WTC11 (cell line): Measurements from ENCODE around the gene STARD8. TPM values are rescaled to one million over a fixed set of nuclear protein-coding genes. Genes with fewer than 3 reads are reported as not detected.

ENCODE experiments used
- ATAC-seq: fragments of 200-7000 bp; cut with Tn5 transposase; 2 replicates; pipeline ENCODE4 v1.10.0; 2021; ENCODE audit warnings: mild to moderate bottlenecking, moderate library complexity
- CTCF ChIA-PET: fragments of 300-600 bp; sonication (Branson Sonifier 250); formaldehyde crosslinking; loops from one replicate; lab custom pipeline; 2021; ENCODE audit warnings: antibody characterized with exemption; lab: Charles Lee
- POLR2A ChIA-PET: fragments of 350-600 bp; sonication (Branson Sonifier 250); formaldehyde crosslinking; loops from one replicate; lab custom pipeline; 2021; ENCODE audit warnings: antibody characterized with exemption; lab: Charles Lee
- DNase-seq: peaks from one replicate; pipeline ENCODE4 v3.0.0; 2021; ENCODE audit warnings: low spot score
- H3K27ac Mint-ChIP-seq: 2 replicates; pipeline ENCODE4 v1.8.0; 2021; ENCODE audit warnings: mixed read lengths
- H3K27me3 Mint-ChIP-seq: 2 replicates; pipeline ENCODE4 v1.8.0; 2021; ENCODE audit warnings: low read depth, mild to moderate bottlenecking, moderate library complexity, mixed read lengths
- H3K36me3 Mint-ChIP-seq: 2 replicates; pipeline ENCODE4 v1.8.0; 2021; ENCODE audit warnings: mixed read lengths
- H3K4me1 Mint-ChIP-seq: 2 replicates; pipeline ENCODE4 v1.8.0; 2022; ENCODE audit warnings: mixed read lengths
- H3K4me3 Mint-ChIP-seq: 2 replicates; pipeline ENCODE4 v1.8.0; 2021; ENCODE audit warnings: mild to moderate bottlenecking, moderate library complexity, mixed read lengths
- H3K9me3 Mint-ChIP-seq: 2 replicates; pipeline ENCODE4 v1.8.0; 2021; ENCODE audit warnings: mixed read lengths
- ATF1 ChIP-seq: sonication (generic); formaldehyde crosslinking; IDR thresholded peaks from 2 replicates; pipeline ENCODE4 v1.8.1; 2023; ENCODE audit warnings: mild to moderate bottlenecking, moderate library complexity, missing genetic modification reagents
- CBFB ChIP-seq: sonication (generic); formaldehyde crosslinking; IDR thresholded peaks from 2 replicates; pipeline ENCODE4 v1.8.1; 2022; ENCODE audit warnings: mild to moderate bottlenecking, low read depth, missing genetic modification reagents
- CREB1 ChIP-seq: sonication (generic); formaldehyde crosslinking; IDR thresholded peaks from 2 replicates; pipeline ENCODE4 v1.8.0; 2023; ENCODE audit warnings: mild to moderate bottlenecking, missing genetic modification reagents
- CREM ChIP-seq: sonication (generic); formaldehyde crosslinking; IDR thresholded peaks from 2 replicates; pipeline ENCODE4 v1.8.1; 2022; ENCODE audit warnings: mild to moderate bottlenecking, missing genetic modification reagents, moderate library complexity
- ESRRA ChIP-seq: sonication (generic); formaldehyde crosslinking; IDR thresholded peaks from 2 replicates; pipeline ENCODE4 v1.8.1; 2022; ENCODE audit warnings: mild to moderate bottlenecking, missing genetic modification reagents, borderline replicate concordance
- GTF2I ChIP-seq: fragments of 250-450 bp; sonication (Bioruptor Pico); conservative IDR thresholded peaks from 2 replicates; pipeline ENCODE4 v1.4.0; 2021; ENCODE audit warnings: mild to moderate bottlenecking
- MYBL2 ChIP-seq: sonication (generic); formaldehyde crosslinking; IDR thresholded peaks from 2 replicates; pipeline ENCODE4 v1.8.1; 2023; ENCODE audit warnings: mild to moderate bottlenecking, moderate library complexity, missing genetic modification reagents
- NFYB ChIP-seq: sonication (generic); formaldehyde crosslinking; conservative IDR thresholded peaks from 2 replicates; pipeline ENCODE4 v1.8.0; 2022; ENCODE audit warnings: low read depth, missing genetic modification reagents
- NR2C2 ChIP-seq: sonication (generic); formaldehyde crosslinking; IDR thresholded peaks from 2 replicates; pipeline ENCODE4 v1.8.0; 2022; ENCODE audit warnings: mild to moderate bottlenecking, missing genetic modification reagents
- OVOL2 ChIP-seq: fragments of 250-450 bp; sonication (Bioruptor Pico); IDR thresholded peaks from 2 replicates; pipeline ENCODE4 v1.9.0; 2021; ENCODE audit warnings: mild to moderate bottlenecking, borderline replicate concordance
- PRRX2 ChIP-seq: fragments of 250-450 bp; sonication (Bioruptor Pico); IDR thresholded peaks from 2 replicates; pipeline ENCODE4 v1.8.0; 2021; ENCODE audit warnings: mild to moderate bottlenecking
- RELA ChIP-seq: sonication (generic); formaldehyde crosslinking; IDR thresholded peaks from 2 replicates; pipeline ENCODE4 v1.8.1; 2022; ENCODE audit warnings: missing genetic modification reagents, mild to moderate bottlenecking, borderline replicate concordance
- SMAD4 ChIP-seq: sonication (generic); formaldehyde crosslinking; IDR thresholded peaks from 2 replicates; pipeline ENCODE4 v1.8.0; 2022; ENCODE audit warnings: mild to moderate bottlenecking, missing genetic modification reagents
- TCF7 ChIP-seq: sonication (generic); formaldehyde crosslinking; IDR thresholded peaks from 2 replicates; pipeline ENCODE4 v1.8.0; 2022; ENCODE audit warnings: mild to moderate bottlenecking, low read depth, missing genetic modification reagents, moderate library complexity
- ZBTB21 ChIP-seq: sonication (generic); formaldehyde crosslinking; IDR thresholded peaks from 2 replicates; pipeline ENCODE4 v1.8.1; 2023; ENCODE audit warnings: mild to moderate bottlenecking, missing genetic modification reagents, borderline replicate concordance
- ZNF138 ChIP-seq: sonication (generic); formaldehyde crosslinking; conservative IDR thresholded peaks from 2 replicates; pipeline ENCODE4 v1.8.1; 2022; ENCODE audit warnings: mild to moderate bottlenecking, moderate library complexity, missing genetic modification reagents
- ZNF219 ChIP-seq: sonication (generic); formaldehyde crosslinking; IDR thresholded peaks from 2 replicates; pipeline ENCODE4 v1.8.0; 2023; ENCODE audit warnings: missing genetic modification reagents, mild to moderate bottlenecking, borderline replicate concordance
- total RNA-seq: library from RNA; stranded (reverse); gene quantifications from 3 replicates; pipeline ENCODE4 v1.2.3, GENCODE V29; 2021
- TF ChIP-seq, protein P1 (sequence below): sonication (generic); formaldehyde crosslinking; IDR thresholded peaks from 2 replicates; pipeline ENCODE4 v1.8.0; 2022; ENCODE audit warnings: mild to moderate bottlenecking, missing genetic modification reagents
- TF ChIP-seq, protein P2 (sequence below): sonication (generic); formaldehyde crosslinking; IDR thresholded peaks from 2 replicates; pipeline ENCODE4 v1.8.0; 2023; ENCODE audit warnings: missing genetic modification reagents, mild to moderate bottlenecking, borderline replicate concordance
- TF ChIP-seq, protein P3 (sequence below): fragments of 250-450 bp; sonication (Bioruptor Pico); IDR thresholded peaks from 2 replicates; pipeline ENCODE4 v1.8.0; 2021; ENCODE audit warnings: mild to moderate bottlenecking
- TF ChIP-seq, protein P4 (sequence below): sonication (generic); formaldehyde crosslinking; IDR thresholded peaks from 2 replicates; pipeline ENCODE4 v1.8.0; 2023; ENCODE audit warnings: missing genetic modification reagents
- TF ChIP-seq, protein P5 (sequence below): sonication (generic); formaldehyde crosslinking; conservative IDR thresholded peaks from 2 replicates; pipeline ENCODE4 v1.8.1; 2022; ENCODE audit warnings: mild to moderate bottlenecking, missing genetic modification reagents
- TF ChIP-seq, protein P6 (sequence below): fragments of 250-450 bp; sonication (Bioruptor Pico); IDR thresholded peaks from 2 replicates; pipeline ENCODE4 v2.1.2; 2022; ENCODE audit warnings: mild to moderate bottlenecking, moderate library complexity

Gene STARD8
- total RNA-seq, 1 experiment from 2014 or later = 8.5 TPM

DNA sequence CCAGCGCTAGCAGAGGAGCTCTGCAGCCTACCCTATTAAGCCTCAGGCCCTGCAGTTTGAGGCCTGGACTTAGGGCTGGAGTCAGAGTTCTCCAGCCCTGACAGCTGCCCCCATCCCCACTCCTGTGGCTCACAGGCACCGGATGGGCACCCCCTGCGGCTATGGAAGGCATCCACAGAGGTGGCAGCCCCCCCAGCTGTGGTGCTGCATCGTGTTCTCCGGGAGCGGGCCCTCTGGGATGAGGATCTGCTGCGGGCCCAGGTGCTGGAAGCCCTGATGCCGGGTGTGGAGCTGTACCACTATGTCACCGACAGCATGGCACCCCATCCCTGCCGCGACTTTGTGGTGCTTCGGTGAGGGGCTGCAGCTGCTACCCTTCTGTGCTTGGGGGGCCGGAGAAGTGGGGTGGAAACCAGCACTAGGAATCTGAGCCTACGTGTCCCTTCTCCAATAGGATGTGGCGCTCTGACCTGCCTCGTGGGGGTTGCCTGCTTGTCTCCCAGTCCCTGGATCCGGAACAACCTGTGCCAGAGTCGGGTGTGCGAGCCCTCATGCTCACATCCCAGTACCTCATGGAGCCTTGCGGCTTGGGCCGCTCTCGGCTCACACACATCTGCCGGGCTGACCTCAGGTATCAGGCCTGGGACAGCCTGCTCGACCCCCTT, 76.2 kb downstream of the STARD8 start:
- no peak for DNase-seq
- ATAC-seq = no peak
- Mint-ChIP-seq H3K4me3 (no peak overlapping the region), H3K9me3 (no peaks in the 10 kb centered on the region), H3K36me3 (0 out of 2 replicates have a peak, but pooled peaks cover 2% of the 10 kb centered on the region), H3K4me1 (peaks cover 3% of the 10 kb centered on the region), H3K27me3 (no peaks in the 10 kb centered on the region), H3K27ac (no peak overlapping the region)
- POLR2A ChIA-PET = no interaction called here
- CTCF ChIA-PET = interaction anchor here (2.9 kb wide), 1 partner anchor 10 kb away, joined by 9 read pairs; no protein-coding TSS in a partner anchor
- TF ChIP-seq, protein P1, sequence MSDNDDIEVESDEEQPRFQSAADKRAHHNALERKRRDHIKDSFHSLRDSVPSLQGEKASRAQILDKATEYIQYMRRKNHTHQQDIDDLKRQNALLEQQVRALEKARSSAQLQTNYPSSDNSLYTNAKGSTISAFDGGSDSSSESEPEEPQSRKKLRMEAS (CRISPR knock-in tag) = no peak
- TF ChIP-seq NR2C2 (CRISPR knock-in tag) = no peak
- TF ChIP-seq, protein P2, sequence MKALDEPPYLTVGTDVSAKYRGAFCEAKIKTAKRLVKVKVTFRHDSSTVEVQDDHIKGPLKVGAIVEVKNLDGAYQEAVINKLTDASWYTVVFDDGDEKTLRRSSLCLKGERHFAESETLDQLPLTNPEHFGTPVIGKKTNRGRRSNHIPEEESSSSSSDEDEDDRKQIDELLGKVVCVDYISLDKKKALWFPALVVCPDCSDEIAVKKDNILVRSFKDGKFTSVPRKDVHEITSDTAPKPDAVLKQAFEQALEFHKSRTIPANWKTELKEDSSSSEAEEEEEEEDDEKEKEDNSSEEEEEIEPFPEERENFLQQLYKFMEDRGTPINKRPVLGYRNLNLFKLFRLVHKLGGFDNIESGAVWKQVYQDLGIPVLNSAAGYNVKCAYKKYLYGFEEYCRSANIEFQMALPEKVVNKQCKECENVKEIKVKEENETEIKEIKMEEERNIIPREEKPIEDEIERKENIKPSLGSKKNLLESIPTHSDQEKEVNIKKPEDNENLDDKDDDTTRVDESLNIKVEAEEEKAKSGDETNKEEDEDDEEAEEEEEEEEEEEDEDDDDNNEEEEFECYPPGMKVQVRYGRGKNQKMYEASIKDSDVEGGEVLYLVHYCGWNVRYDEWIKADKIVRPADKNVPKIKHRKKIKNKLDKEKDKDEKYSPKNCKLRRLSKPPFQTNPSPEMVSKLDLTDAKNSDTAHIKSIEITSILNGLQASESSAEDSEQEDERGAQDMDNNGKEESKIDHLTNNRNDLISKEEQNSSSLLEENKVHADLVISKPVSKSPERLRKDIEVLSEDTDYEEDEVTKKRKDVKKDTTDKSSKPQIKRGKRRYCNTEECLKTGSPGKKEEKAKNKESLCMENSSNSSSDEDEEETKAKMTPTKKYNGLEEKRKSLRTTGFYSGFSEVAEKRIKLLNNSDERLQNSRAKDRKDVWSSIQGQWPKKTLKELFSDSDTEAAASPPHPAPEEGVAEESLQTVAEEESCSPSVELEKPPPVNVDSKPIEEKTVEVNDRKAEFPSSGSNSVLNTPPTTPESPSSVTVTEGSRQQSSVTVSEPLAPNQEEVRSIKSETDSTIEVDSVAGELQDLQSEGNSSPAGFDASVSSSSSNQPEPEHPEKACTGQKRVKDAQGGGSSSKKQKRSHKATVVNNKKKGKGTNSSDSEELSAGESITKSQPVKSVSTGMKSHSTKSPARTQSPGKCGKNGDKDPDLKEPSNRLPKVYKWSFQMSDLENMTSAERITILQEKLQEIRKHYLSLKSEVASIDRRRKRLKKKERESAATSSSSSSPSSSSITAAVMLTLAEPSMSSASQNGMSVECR (CRISPR knock-in tag) = no peak

DNA sequence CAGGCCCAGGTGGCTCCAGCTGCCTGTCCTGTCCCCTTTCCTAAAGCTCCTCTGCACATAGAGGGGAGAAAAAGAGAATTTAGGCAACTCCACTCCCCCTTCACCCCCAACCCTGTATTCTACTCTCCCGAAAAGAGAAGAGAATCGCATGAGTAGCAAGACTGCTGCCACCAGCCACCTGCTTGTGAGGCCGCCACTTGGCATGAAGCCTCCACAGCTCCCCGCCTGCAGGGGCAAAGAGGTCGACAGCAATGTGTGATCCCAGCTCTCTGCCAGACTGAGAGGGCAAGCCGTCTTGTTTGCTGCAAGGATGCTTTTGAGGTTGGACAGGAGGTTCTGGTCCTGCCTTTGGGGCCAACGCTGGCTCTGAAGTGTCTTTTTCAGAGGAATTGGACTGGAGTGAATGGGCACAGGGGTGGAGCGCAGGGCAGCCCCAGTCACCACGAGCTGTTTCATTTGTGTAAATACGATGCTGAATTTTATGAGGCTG, 77.1 kb downstream of the STARD8 start:
- CTCF ChIA-PET = interaction anchor here (2.9 kb wide), 1 partner anchor 9 kb away, joined by 9 read pairs; no protein-coding TSS in a partner anchor

DNA sequence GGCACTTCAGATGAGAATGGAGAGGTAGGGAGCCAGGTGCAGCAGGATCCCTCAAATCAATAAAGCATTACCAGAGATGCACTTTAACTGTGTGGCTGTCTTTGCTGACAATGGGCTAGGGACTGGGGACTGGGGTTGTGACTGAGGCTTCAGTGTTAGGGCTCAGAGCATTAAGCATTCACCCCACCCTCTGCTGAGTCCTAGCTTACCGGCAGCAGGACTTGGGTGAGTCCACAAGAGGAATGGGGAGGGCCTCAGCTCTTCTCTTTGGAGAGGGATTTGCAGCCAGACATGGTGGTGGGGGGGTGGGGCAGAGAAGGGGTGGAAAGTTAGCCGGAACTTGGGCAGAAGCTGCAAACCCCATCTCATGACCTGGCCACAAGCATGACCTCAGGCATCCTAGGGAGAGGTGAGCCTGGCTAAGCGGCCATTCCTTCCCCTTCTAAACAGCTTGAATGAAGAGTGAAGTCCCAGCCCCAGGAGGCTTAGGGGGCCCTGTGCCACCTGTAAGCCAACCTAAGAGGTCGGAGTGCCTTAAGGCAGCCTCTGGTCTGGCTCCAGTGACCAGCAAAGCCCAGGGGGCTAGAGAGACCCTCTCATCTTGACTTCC, 78.4 kb downstream of the STARD8 start:
- TF ChIP-seq, protein P3, sequence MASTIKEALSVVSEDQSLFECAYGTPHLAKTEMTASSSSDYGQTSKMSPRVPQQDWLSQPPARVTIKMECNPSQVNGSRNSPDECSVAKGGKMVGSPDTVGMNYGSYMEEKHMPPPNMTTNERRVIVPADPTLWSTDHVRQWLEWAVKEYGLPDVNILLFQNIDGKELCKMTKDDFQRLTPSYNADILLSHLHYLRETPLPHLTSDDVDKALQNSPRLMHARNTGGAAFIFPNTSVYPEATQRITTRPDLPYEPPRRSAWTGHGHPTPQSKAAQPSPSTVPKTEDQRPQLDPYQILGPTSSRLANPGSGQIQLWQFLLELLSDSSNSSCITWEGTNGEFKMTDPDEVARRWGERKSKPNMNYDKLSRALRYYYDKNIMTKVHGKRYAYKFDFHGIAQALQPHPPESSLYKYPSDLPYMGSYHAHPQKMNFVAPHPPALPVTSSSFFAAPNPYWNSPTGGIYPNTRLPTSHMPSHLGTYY (CRISPR knock-in tag) = no peak
- ATAC-seq = no peak
- no peak for DNase-seq
- ChIA-PET POLR2A (no interaction called here), CTCF (no interaction called here)
- Mint-ChIP-seq H3K4me3 (no peak overlapping the region), H3K27me3 (no peaks in the 10 kb centered on the region), H3K9me3 (no peaks in the 10 kb centered on the region), H3K4me1 (no peaks in the 10 kb centered on the region), H3K27ac (no peak overlapping the region), H3K36me3 (0 out of 2 replicates have a peak, but pooled peaks cover 2% of the 10 kb centered on the region)

More for the DNA sequence above, 77.1 kb downstream of the STARD8 start:
- Mint-ChIP-seq H3K27me3 (no peaks in the 10 kb centered on the region), H3K4me3 (no peak overlapping the region), H3K36me3 (0 out of 2 replicates have a peak, but pooled peaks cover 2% of the 10 kb centered on the region), H3K9me3 (no peaks in the 10 kb centered on the region), H3K4me1 (peaks cover 2% of the 10 kb centered on the region), H3K27ac (no peak overlapping the region)
- no peak for ATAC-seq
- DNase-seq = no peak
- TF ChIP-seq, protein P4, sequence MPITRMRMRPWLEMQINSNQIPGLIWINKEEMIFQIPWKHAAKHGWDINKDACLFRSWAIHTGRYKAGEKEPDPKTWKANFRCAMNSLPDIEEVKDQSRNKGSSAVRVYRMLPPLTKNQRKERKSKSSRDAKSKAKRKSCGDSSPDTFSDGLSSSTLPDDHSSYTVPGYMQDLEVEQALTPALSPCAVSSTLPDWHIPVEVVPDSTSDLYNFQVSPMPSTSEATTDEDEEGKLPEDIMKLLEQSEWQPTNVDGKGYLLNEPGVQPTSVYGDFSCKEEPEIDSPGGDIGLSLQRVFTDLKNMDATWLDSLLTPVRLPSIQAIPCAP = no peak
- TF ChIP-seq, protein P5, sequence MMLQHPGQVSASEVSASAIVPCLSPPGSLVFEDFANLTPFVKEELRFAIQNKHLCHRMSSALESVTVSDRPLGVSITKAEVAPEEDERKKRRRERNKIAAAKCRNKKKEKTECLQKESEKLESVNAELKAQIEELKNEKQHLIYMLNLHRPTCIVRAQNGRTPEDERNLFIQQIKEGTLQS (CRISPR knock-in tag) = no peak
- no peak for TF ChIP-seq NR2C2 (CRISPR knock-in tag)
- no peak for TF ChIP-seq ESRRA
- no peak for TF ChIP-seq SMAD4 (CRISPR knock-in tag)
- TF ChIP-seq MYBL2 (CRISPR knock-in tag) = no peak
- no peak for TF ChIP-seq RELA
- TF ChIP-seq PRRX2 = no peak
- no peak for TF ChIP-seq ZBTB21 (CRISPR knock-in tag)
- no peak for TF ChIP-seq CREB1
- TF ChIP-seq TCF7 (CRISPR knock-in tag) = no peak
- TF ChIP-seq CREM (CRISPR knock-in tag) = no peak
- no peak for TF ChIP-seq ZNF219
- no peak for TF ChIP-seq ZNF138 (CRISPR knock-in tag)
- no peak for TF ChIP-seq NFYB (CRISPR knock-in tag)
- no peak for TF ChIP-seq GTF2I (CRISPR knock-in tag)
- TF ChIP-seq CBFB = no peak
- no peak for TF ChIP-seq OVOL2 (CRISPR knock-in tag)
- TF ChIP-seq, protein P6, sequence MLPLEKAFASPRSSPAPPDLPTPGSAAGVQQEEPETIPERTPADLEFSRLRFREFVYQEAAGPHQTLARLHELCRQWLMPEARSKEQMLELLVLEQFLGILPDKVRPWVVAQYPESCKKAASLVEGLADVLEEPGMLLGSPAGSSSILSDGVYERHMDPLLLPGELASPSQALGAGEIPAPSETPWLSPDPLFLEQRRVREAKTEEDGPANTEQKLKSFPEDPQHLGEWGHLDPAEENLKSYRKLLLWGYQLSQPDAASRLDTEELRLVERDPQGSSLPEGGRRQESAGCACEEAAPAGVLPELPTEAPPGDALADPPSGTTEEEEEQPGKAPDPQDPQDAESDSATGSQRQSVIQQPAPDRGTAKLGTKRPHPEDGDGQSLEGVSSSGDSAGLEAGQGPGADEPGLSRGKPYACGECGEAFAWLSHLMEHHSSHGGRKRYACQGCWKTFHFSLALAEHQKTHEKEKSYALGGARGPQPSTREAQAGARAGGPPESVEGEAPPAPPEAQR (CRISPR knock-in tag) = no peak
- no peak for TF ChIP-seq ATF1
- POLR2A ChIA-PET = no interaction called here
